ENCODE results near the gene ECEL1.

- TF ChIP-seq CTCF (IDR thresholded peaks at IDR 0.05) (no peak), POLR2A (IDR thresholded peaks at IDR 0.05) (no peak)
Measured at GRCh38 chr2:232480201-232481190, 7.1 kb downstream of the ECEL1 start.

Data from uterus (tissue), 2 donors.